Tibial artery (tissue), 4 donors: Measurements from ENCODE around the gene NTNG2.

Source experiments
- DNase-seq, 2 donors: peaks; one replicate each; pipeline ENCODE4 v3.0.0-alpha.2; 2019
- H3K27ac ChIP-seq, 2 donors: fragments of 200-600 bp; sonication (generic) in 1 of 2; 1 replicate in 1 of 2; 2 replicates in 1 of 2; pipeline ENCODE4 v1.5.1; 2018 to 2019; ENCODE audit warnings: mild to moderate bottlenecking in 1 of 2
- H3K27me3 ChIP-seq, 2 donors: fragments of 200-600 bp; sonication (generic) in 1 of 2; one replicate each; pipeline versions ENCODE4 v1.5.1 to v1.6.0; 2016 to 2019
- H3K36me3 ChIP-seq, 3 donors: fragments of 200-600 bp; sonication (generic) in 2 of 3; one replicate each; pipeline ENCODE4 v1.5.1; 2016 to 2019; ENCODE audit warnings: mild to moderate bottlenecking in 2 of 3
- H3K4me1 ChIP-seq, 4 donors: fragments of 200-600 bp; sonication (generic) in 2 of 4; 1 replicate in 3 of 4; 2 replicates in 1 of 4; pipeline ENCODE4 v1.5.1; 2016 to 2019
- H3K4me3 ChIP-seq, 2 donors: fragments of 200-600 bp; sonication (generic) in 1 of 2; 1 replicate in 1 of 2; 2 replicates in 1 of 2; pipeline ENCODE4 v1.5.1; 2018 to 2019; ENCODE audit warnings: mild to moderate bottlenecking in 2 of 2
- H3K9me3 ChIP-seq, 3 donors: fragments of 200-600 bp; sonication (generic) in 1 of 3; one replicate each; pipeline ENCODE4 v1.5.1; 2016 to 2019
- intact Hi-C: fragments of 100-400 bp; cut with DNase I; formaldehyde crosslinking; loops from one replicate; pipeline ENCODE4 v1.15.0; 2023; ENCODE audit warnings: low total_unique reads
- TF ChIP-seq, protein P1 (sequence below), 2 experiments: fragments of 200-600 bp in 1 of 2; fragments of 450-650 bp in 1 of 2; IDR thresholded peaks; one replicate each; pipeline ENCODE4 v1.5.1; 2017 to 2019; ENCODE audit warnings: antibody characterized with exemption in 2 of 2, mild to moderate bottlenecking in 1 of 2, moderate library complexity in 1 of 2

NTNG2 gene, protein sequence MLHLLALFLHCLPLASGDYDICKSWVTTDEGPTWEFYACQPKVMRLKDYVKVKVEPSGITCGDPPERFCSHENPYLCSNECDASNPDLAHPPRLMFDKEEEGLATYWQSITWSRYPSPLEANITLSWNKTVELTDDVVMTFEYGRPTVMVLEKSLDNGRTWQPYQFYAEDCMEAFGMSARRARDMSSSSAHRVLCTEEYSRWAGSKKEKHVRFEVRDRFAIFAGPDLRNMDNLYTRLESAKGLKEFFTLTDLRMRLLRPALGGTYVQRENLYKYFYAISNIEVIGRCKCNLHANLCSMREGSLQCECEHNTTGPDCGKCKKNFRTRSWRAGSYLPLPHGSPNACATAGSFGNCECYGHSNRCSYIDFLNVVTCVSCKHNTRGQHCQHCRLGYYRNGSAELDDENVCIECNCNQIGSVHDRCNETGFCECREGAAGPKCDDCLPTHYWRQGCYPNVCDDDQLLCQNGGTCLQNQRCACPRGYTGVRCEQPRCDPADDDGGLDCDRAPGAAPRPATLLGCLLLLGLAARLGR

DNA sequence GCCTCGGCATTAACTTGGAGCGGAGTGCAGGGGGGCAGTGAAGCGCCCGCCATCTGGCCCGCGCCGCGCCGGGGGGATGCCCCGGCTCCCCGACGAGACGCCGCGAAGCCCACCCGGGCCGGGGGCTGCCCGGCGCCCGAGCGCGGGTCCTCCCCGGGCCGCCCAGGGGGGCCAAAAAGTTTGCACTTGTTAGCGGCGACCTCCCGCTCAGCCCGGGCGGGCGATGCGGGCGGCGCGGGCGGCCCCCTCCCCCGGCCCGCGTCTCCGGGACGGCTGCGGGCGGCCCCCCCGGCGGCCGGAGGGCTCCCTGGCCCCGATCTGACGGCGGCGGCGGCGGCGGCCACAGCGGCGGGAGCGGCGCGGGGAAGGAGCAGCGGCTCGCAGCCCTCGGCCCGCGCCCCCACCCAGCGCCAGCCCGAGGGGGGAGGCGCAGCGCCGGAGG lies at the start of gene NTNG2:
NTNG2 (plus strand) TSS at position 316 of the 442 bp plus-strand sequence. CDS start 4,774 bp downstream, outside the sequence.
- Histone ChIP-seq H3K36me3 (no peaks in the 10 kb centered on the region), H3K4me3 (peak within 1 kb of the TSS; percentile 62 to 77), H3K27me3 (peaks cover 4 to 93% of the 10 kb centered on the region in 2 donors), H3K27ac (no peak within 1 kb of the TSS), H3K9me3 (no peaks in the 10 kb centered on the region), H3K4me1 (peaks cover 0 to 50% (median 38%) of the 10 kb centered on the region in 4 donors)
- TF ChIP-seq, protein P1, sequence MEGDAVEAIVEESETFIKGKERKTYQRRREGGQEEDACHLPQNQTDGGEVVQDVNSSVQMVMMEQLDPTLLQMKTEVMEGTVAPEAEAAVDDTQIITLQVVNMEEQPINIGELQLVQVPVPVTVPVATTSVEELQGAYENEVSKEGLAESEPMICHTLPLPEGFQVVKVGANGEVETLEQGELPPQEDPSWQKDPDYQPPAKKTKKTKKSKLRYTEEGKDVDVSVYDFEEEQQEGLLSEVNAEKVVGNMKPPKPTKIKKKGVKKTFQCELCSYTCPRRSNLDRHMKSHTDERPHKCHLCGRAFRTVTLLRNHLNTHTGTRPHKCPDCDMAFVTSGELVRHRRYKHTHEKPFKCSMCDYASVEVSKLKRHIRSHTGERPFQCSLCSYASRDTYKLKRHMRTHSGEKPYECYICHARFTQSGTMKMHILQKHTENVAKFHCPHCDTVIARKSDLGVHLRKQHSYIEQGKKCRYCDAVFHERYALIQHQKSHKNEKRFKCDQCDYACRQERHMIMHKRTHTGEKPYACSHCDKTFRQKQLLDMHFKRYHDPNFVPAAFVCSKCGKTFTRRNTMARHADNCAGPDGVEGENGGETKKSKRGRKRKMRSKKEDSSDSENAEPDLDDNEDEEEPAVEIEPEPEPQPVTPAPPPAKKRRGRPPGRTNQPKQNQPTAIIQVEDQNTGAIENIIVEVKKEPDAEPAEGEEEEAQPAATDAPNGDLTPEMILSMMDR (IDR thresholded peaks at IDR 0.05) = no peak
- DNase-seq = no peak
- intact Hi-C loops = no loop called here

DNA sequence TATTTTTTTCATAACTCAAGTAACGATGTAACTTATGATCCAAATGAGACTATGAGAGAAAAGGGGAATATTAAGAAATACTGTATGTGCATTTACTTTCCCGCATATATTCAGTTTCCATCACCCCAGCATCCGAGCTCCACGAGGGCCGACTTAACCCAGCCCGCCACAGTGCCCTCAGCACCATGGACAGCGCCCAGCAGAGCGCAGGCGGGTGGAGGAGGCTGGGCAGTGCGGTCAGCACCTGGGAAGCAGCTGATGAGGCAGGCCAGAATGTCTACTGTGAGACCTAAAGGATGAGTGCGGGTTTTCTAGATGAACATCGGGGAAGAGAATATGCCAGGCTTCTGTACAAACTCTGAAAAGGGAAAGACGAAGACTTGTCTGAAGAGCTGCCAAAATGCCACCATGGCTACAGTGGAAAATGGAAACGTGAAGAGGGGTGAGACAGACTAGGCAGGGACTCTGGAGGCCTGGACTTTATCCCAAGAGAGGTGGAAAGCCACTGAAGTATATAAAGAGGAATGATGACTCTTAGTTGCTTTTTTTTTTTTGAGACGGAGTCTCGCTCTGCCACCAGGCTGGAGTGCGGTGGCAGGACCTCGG lies 47.7 kb upstream of the NTNG2 start:
- TF ChIP-seq, protein P1 (IDR thresholded peaks at IDR 0.05) = no peak
- peak; percentile 33 to 62 for DNase-seq
- no peaks in the 10 kb centered on the region for H3K9me3 ChIP-seq
- no peak overlapping the region for H3K27ac ChIP-seq
- no peaks in the 10 kb centered on the region for H3K4me1 ChIP-seq
- H3K27me3 ChIP-seq = peaks cover 0 to 28% of the 10 kb centered on the region in 2 donors
- H3K36me3 ChIP-seq = no peaks in the 10 kb centered on the region
- no peak overlapping the region for H3K4me3 ChIP-seq
- intact Hi-C loops = no loop called here

DNA sequence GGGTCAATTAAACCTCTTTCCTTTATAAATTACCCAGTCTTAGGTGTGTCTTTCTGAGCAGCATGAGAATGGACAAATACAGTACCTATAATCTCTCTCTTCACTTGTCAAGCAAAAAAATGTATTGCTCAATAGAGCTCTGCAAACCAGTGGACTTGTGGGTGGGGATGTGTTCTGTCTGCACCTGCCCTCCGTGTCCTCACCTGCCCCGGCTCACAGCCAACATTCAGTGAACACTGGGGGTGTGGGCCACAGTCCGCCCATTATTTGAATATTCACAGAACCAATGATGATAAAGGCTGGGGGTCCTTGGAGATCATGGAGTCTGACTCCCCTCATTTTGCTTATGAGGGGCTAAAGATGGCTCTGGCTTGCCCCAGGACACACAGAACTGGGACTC lies 45.3 kb upstream of the NTNG2 start:
- H3K27me3 ChIP-seq = peaks cover 0 to 36% of the 10 kb centered on the region in 2 donors
- intact Hi-C loops = no loop called here
- TF ChIP-seq, protein P1 (IDR thresholded peaks at IDR 0.05) = no peak
- no peak overlapping the region for H3K27ac ChIP-seq
- H3K36me3 ChIP-seq = no peaks in the 10 kb centered on the region
- no peak overlapping the region for H3K4me3 ChIP-seq
- DNase-seq = no peak
- no peaks in the 10 kb centered on the region for H3K4me1 ChIP-seq
- no peaks in the 10 kb centered on the region for H3K9me3 ChIP-seq

DNA sequence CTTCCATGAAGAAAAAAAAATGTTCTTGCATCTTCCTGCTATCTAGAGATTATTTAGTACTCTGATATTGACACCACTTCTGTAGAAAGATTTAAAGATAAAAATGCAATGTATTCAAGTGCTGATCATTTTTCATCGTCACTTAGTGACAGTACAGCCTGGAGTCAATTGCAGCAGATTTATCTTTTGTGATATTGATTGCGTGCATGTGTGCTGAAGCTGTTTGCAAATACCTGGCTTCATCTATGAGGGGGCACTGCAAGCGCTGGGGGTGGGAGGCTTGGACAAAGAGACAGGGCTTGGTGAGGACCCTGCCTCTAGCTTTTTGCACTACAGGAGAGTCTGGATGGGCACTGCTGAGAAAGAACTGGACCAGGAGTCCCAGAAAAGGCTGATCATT lies 44.2 kb upstream of the NTNG2 start:
- Histone ChIP-seq H3K36me3 (no peaks in the 10 kb centered on the region), H3K4me1 (no peaks in the 10 kb centered on the region), H3K9me3 (no peaks in the 10 kb centered on the region), H3K27ac (no peak overlapping the region), H3K4me3 (no peak overlapping the region), H3K27me3 (peaks cover 0 to 39% of the 10 kb centered on the region in 2 donors)
- TF ChIP-seq, protein P1 (IDR thresholded peaks at IDR 0.05) = no peak
- intact Hi-C loops = no loop called here
- DNase-seq = no peak

DNA sequence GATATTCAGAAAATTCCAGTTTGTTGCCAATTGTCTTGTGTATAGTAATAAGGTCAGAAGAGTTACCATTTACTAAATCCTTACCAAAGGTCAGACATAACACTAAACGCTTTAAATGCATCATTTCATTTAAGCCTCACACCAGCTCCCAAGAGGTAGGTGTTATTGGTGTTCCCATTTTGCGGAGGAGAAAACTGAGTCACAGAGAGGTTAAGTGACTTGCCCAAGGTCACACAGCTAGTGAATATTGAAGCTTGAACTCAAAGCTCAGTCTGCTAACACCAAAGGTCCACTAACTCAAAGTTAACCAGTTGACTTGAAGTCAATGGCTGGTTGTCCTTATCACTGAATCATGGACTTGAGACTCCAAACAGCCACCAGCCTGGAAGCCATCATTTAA lies 40.8 kb upstream of the NTNG2 start:
- TF ChIP-seq, protein P1 (IDR thresholded peaks at IDR 0.05) = no peak

More for the DNA sequence above, 40.8 kb upstream of the NTNG2 start:
- DNase-seq = no peak
- intact Hi-C loops = no loop called here
- Histone ChIP-seq H3K27ac (no peak overlapping the region), H3K4me1 (no peaks in the 10 kb centered on the region), H3K9me3 (no peaks in the 10 kb centered on the region), H3K36me3 (no peaks in the 10 kb centered on the region), H3K4me3 (no peak overlapping the region), H3K27me3 (peaks cover 0 to 52% of the 10 kb centered on the region in 2 donors)
